ENCODE results near the gene C11orf68.

DNA sequence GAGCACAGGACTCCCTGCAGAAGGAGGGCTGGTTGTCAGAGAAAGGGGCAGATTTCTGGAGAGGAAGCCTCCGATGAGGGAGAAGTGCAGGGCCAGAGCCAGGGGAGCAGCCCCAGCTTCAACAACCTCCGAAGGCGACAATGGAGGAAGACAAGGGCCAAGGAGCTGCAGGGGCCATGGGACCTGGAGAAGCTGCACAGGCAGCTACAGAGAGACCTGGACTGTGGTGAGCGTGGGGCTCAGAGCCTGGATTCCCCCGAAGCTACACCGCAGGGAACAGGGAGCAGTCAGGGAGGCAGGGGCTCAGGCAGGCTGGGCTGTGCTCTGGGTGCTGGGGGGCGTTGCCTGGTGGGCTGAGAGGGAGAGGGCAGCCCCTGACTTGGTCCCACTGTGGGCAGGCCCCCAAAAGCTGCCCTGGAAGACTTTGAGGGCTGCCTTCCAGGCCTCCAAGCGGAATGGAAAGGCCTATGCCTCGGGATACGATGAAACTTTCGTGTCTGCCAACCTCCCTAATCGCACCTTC is 28.8 kb upstream of the C11orf68 start:
- TF ChIP-seq, protein P1, sequence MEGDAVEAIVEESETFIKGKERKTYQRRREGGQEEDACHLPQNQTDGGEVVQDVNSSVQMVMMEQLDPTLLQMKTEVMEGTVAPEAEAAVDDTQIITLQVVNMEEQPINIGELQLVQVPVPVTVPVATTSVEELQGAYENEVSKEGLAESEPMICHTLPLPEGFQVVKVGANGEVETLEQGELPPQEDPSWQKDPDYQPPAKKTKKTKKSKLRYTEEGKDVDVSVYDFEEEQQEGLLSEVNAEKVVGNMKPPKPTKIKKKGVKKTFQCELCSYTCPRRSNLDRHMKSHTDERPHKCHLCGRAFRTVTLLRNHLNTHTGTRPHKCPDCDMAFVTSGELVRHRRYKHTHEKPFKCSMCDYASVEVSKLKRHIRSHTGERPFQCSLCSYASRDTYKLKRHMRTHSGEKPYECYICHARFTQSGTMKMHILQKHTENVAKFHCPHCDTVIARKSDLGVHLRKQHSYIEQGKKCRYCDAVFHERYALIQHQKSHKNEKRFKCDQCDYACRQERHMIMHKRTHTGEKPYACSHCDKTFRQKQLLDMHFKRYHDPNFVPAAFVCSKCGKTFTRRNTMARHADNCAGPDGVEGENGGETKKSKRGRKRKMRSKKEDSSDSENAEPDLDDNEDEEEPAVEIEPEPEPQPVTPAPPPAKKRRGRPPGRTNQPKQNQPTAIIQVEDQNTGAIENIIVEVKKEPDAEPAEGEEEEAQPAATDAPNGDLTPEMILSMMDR (conservative IDR thresholded peaks at IDR 0.05) = no peak
- no peak for TF ChIP-seq EZH2 (IDR thresholded peaks at IDR 0.05; ENCODE audit: low read depth)
